Stomach (tissue), 9 donors: ENCODE measurements around the gene PPP1R14B. TPM values are rescaled to one million over a fixed set of nuclear protein-coding genes. Genes with fewer than 3 reads are reported as not detected.
A peak's percentile ranks its signal among the peaks of the same experiment; 100 is the strongest.
"Not testable (repeated sequence)": the region's sequence is repeated elsewhere in the genome, so short reads cannot be mapped to it uniquely, and the experiment has no call there.

Experiments
- DNase-seq, 2 donors: peaks; one replicate each; pipeline versions ENCODE4 v3.0.0 to v3.0.0-alpha.2; 2013 to 2019
- H3K27ac ChIP-seq, 5 donors: fragments of 200-600 bp in 4 of 5; sonication (generic) in 4 of 5; one replicate each; pipeline ENCODE4 v1.5.1; 2013 to 2019; ENCODE audit warnings: mild to moderate bottlenecking in 1 of 5, moderate library complexity in 1 of 5
- H3K27me3 ChIP-seq, 3 donors: fragments of 200-600 bp; sonication (generic); one replicate each; pipeline ENCODE4 v1.5.1; 2017 to 2019; ENCODE audit warnings: mixed run types in 1 of 3
- H3K36me3 ChIP-seq, 4 donors: fragments of 200-600 bp; sonication (generic); 1 replicate in 3 of 4; 2 replicates in 1 of 4; pipeline ENCODE4 v1.5.1; 2016 to 2019
- H3K4me1 ChIP-seq, 4 donors: fragments of 200-600 bp; sonication (generic); one replicate each; pipeline ENCODE4 v1.5.1; 2016 to 2019
- H3K4me3 ChIP-seq, 4 donors: fragments of 200-600 bp; sonication (generic) in 3 of 4; one replicate each; pipeline ENCODE4 v1.5.1; 2016 to 2019; ENCODE audit warnings: mild to moderate bottlenecking in 1 of 4
- H3K9me3 ChIP-seq, 4 donors: fragments of 200-600 bp; sonication (generic); one replicate each; pipeline ENCODE4 v1.5.1; 2016 to 2019
- CTCF ChIP-seq, 7 experiments: fragments of 450-650 bp in 4 of 7; fragments of 200-600 bp in 3 of 7; sonication (generic) in 3 of 7; IDR thresholded peaks; one replicate each; pipeline ENCODE4 v1.5.1; 2016 to 2019; ENCODE audit warnings: antibody characterized with exemption in 7 of 7, control low read depth in 2 of 7, mild to moderate bottlenecking in 1 of 7
- EP300 ChIP-seq: sonication (generic); formaldehyde crosslinking; IDR thresholded peaks from one replicate; pipeline ENCODE4 v1.6.1; 2017; ENCODE audit warnings: antibody characterized with exemption
- POLR2A ChIP-seq, 4 donors: fragments of 450-650 bp; IDR thresholded peaks; one replicate each; pipeline ENCODE4 v1.6.1; 2016; ENCODE audit warnings: antibody characterized with exemption in 4 of 4, control low read depth in 2 of 4, mild to moderate bottlenecking in 1 of 4, moderate library complexity in 1 of 4
- POLR2AphosphoS5 ChIP-seq, 3 donors: sonication (generic); formaldehyde crosslinking; IDR thresholded peaks; one replicate each; pipeline ENCODE4 v1.6.1; 2016; ENCODE audit warnings: antibody characterized with exemption in 3 of 3
- WGBS, 5 donors: extraction: QIAGEN DNeasy Blood & Tissue Kit in 3 of 5; methylation state at CpG; one replicate each; pipeline versions ENCODE4 v1.1.5 to v1.1.7; 2013 to 2018; 5-methylcytosine and 5-hydroxymethylcytosine counted together
- intact Hi-C: fragments of 100-400 bp; cut with DNase I; formaldehyde crosslinking; loops from one replicate; pipeline ENCODE4 v1.15.1; 2023; ENCODE audit warnings: low total_unique reads
- polyA plus RNA-seq, 3 donors: library from polyadenylated mRNA; stranded (reverse); fragments of 200-250 nt; gene quantifications; one replicate each; pipeline ENCODE4 v1.2.3, GENCODE V29; 2013
- total RNA-seq, 5 donors: library from RNA; depleted of rRNA; stranded (reverse); fragments of >200 nt; gene quantifications; one replicate each; pipeline versions ENCODE4 v1.1.0 to v1.2.3, GENCODE V29; 2014 to 2016
- donor health status: healthy with polysubstance abuse.
- donor health status: Bipolar disorder and iron deficiency.
- donor health status: healthy.

The PPP1R14B gene
- total and polyA plus RNA-seq, 8 donors, result 39.3 to 234 (median 77.6) TPM

GRCh38 chr11:64249038-64249437, 2.3 kb upstream of the PPP1R14B start:
- 89 to 95% (median 95%) methylated on average over 3 to 4 of the region's 4 CpGs for WGBS, 5 donors

GRCh38 chr11:64248578-64248977, 1.8 kb upstream of the PPP1R14B start:
- no peak overlapping the region for H3K4me3 ChIP-seq
- H3K36me3 ChIP-seq, result peaks cover 7 to 10% (median 8%) of the 10 kb centered on the region in 4 donors
- H3K27me3 ChIP-seq, result no peaks in the 10 kb centered on the region
- WGBS, 5 donors, result 69 to 85% (median 80%) methylated on average over 6 to 7 of the region's 7 CpGs
- H3K27ac ChIP-seq, result no peak overlapping the region
- DNase-seq, result no peak
- H3K9me3 ChIP-seq, result no peaks in the 10 kb centered on the region
- peaks cover 36 to 71% (median 66%) of the 10 kb centered on the region in 4 donors for H3K4me1 ChIP-seq
- intact Hi-C loops, result no loop called here
- no peak for TF ChIP-seq CTCF (IDR thresholded peaks at IDR 0.05)
- TF ChIP-seq EP300, result no peak
- TF ChIP-seq POLR2AphosphoS5 (IDR thresholded peaks at IDR 0.05), result no peak
- TF ChIP-seq POLR2A (IDR thresholded peaks at IDR 0.05), result no peak

More at GRCh38 chr11:64249038-64249437, 2.3 kb upstream of the PPP1R14B start:
- TF ChIP-seq POLR2AphosphoS5 (IDR thresholded peaks at IDR 0.05) (no peak), CTCF (IDR thresholded peaks at IDR 0.05) (no peak), EP300 (no peak), POLR2A (IDR thresholded peaks at IDR 0.05) (no peak)
- Histone ChIP-seq H3K27me3 (no peaks in the 10 kb centered on the region), H3K4me3 (no peak overlapping the region), H3K4me1 (peaks cover 36 to 70% (median 66%) of the 10 kb centered on the region in 4 donors), H3K9me3 (no peaks in the 10 kb centered on the region), H3K36me3 (peaks cover 3 to 5% (median 4%) of the 10 kb centered on the region in 4 donors), H3K27ac (no peak overlapping the region)
- intact Hi-C loops, result no loop called here
- DNase-seq, result no peak

GRCh38 chr11:64247729-64248531, 1.2 kb upstream of the PPP1R14B start:
- 29 to 39% (median 35%) methylated on average over 29 to 31 of the region's 31 CpGs for WGBS, 5 donors
- Histone ChIP-seq H3K27ac (peak overlapping the region; percentile 76 to 93 (median 86)), H3K9me3 (no peaks in the 10 kb centered on the region), H3K4me3 (peak overlapping the region; percentile 69 to 85 (median 74)), H3K27me3 (no peaks in the 10 kb centered on the region), H3K4me1 (peaks cover 37 to 71% (median 65%) of the 10 kb centered on the region in 4 donors), H3K36me3 (peaks cover 14 to 16% (median 15%) of the 10 kb centered on the region in 4 donors)
- DNase-seq, result no peak
- intact Hi-C loops, result no loop called here
- TF ChIP-seq POLR2A (IDR thresholded peaks at IDR 0.05) (no peak), POLR2AphosphoS5 (IDR thresholded peaks at IDR 0.05) (no peak), CTCF (IDR thresholded peaks at IDR 0.05) (no peak), EP300 (no peak)

- H3K9me3 ChIP-seq, H3K27me3 ChIP-seq, intact Hi-C loops, DNase-seq: not testable (repeated sequence)
- H3K27ac ChIP-seq, result peak overlapping the region; percentile 76 to 93 (median 86)
- peak overlapping the region; percentile 69 to 85 (median 74) for H3K4me3 ChIP-seq
- WGBS, 5 donors, result 0 to 6% (median 0%) methylated on average over 3 to 34 of the region's 43 CpGs; no CpG with 5 or more reads in 1 of the 5 donors
- H3K4me1 ChIP-seq, result peaks cover 33 to 69% (median 64%) of the 10 kb centered on the region in 4 donors
- peaks cover 14 to 18% (median 15%) of the 10 kb centered on the region in 4 donors for H3K36me3 ChIP-seq
These were observed 197 bp downstream of the PPP1R14B start for GRCh38 chr11:64246621-64246870.
